Measurements from ENCODE around the gene PSMB10.

The PSMB10 gene

GRCh38 chr16:67945392-67945933 is 8.8 kb upstream of the PSMB10 start:
- H3K14ac ChIP-seq (ENCODE audit: low read length in 2 of 2): no peak overlapping the region
- 92% methylated on average over 24 of the region's 24 CpGs for WGBS
- no peak overlapping the region for H2BK5ac ChIP-seq (ENCODE audit: low read depth, low read length, poor library complexity, severe bottlenecking)
- peaks cover 89 to 97% of the 10 kb centered on the region in 2 experiments for H3K36me3 ChIP-seq (ENCODE audit: control insufficient read depth in 1 of 2, insufficient read depth in 2 of 2, low read depth in 1 of 2, low read length in 2 of 2)
- no peak overlapping the region for H2BK15ac ChIP-seq (ENCODE audit: low read depth, poor library complexity, severe bottlenecking)
- no peak overlapping the region for H3K4me2 ChIP-seq (ENCODE audit: low read length, poor library complexity, severe bottlenecking)
- H3K4me3 ChIP-seq (ENCODE audit: insufficient read depth in 1 of 2, low read depth in 1 of 2, low read length in 2 of 2): no peak overlapping the region
- no peak overlapping the region for H4K8ac ChIP-seq (ENCODE audit: low read length)
- no peak overlapping the region for H2BK12ac ChIP-seq (ENCODE audit: low read length in 2 of 2)
- no peaks in the 10 kb centered on the region for H3K27me3 ChIP-seq (ENCODE audit: control insufficient read depth in 1 of 2, insufficient read depth in 1 of 2, low read length in 2 of 2)
- peaks cover 51% of the 10 kb centered on the region for H3K79me1 ChIP-seq (replicated peaks; ENCODE audit: low read length, poor library complexity, severe bottlenecking)
- no peak overlapping the region for H2BK120ac ChIP-seq (ENCODE audit: low read depth, low read length)
- H3K18ac ChIP-seq (ENCODE audit: low read depth in 1 of 2, low read length in 2 of 2): no peak overlapping the region
- no peak for DNase-seq
- no peak overlapping the region for H3K23ac ChIP-seq (ENCODE audit: low read length in 2 of 2)
- no peak overlapping the region for H3K9ac ChIP-seq (ENCODE audit: low read length)
- H2AK5ac ChIP-seq (ENCODE audit: low read length, severe bottlenecking): no peak overlapping the region
- H4K91ac ChIP-seq (ENCODE audit: low read length): no peak overlapping the region
- H3K4me1 ChIP-seq (ENCODE audit: control insufficient read depth, insufficient read depth, low read depth, low read length): peaks cover 18% of the 10 kb centered on the region
- H3K4ac ChIP-seq (ENCODE audit: low read depth in 1 of 2, low read length in 2 of 2): no peak overlapping the region
- no peak overlapping the region for H2AFZ ChIP-seq (ENCODE audit: low read depth, low read length)
- no peaks in the 10 kb centered on the region for H3K9me3 ChIP-seq (ENCODE audit: control insufficient read depth, low read length)
- H3K27ac ChIP-seq (ENCODE audit: low read length, poor library complexity, severe bottlenecking): no peak overlapping the region

GRCh38 chr16:67944690-67945391 is 8.2 kb upstream of the PSMB10 start:
- WGBS: 96% methylated on average over 24 of the region's 24 CpGs
- H3K9me3 ChIP-seq (ENCODE audit: control insufficient read depth, low read length): no peaks in the 10 kb centered on the region
- no peak overlapping the region for H2AFZ ChIP-seq (ENCODE audit: low read depth, low read length)

GRCh38 chr16:67943619-67944504 is 7.2 kb upstream of the PSMB10 start, which contains the start of gene LCAT:
Gene LCAT (minus strand): TSS chr16:67944120. CDS start chr16:67944101, 19 bp downstream.
- Histone ChIP-seq H3K23ac (ENCODE audit: low read length in 2 of 2) (no peak within 1 kb of the TSS), H3K9ac (ENCODE audit: low read length) (peak within 1 kb of the TSS; percentile 65), H2BK120ac (ENCODE audit: low read depth, low read length) (no peak within 1 kb of the TSS), H3K9me3 (ENCODE audit: control insufficient read depth, low read length) (no peaks in the 10 kb centered on the region), H3K27me3 (ENCODE audit: control insufficient read depth in 1 of 2, insufficient read depth in 1 of 2, low read length in 2 of 2) (no peaks in the 10 kb centered on the region), H3K4me2 (ENCODE audit: low read length, poor library complexity, severe bottlenecking) (no peak within 1 kb of the TSS), H4K8ac (ENCODE audit: low read length) (no peak within 1 kb of the TSS), H2AK5ac (ENCODE audit: low read length, severe bottlenecking) (no peak within 1 kb of the TSS), H4K91ac (ENCODE audit: low read length) (peak within 1 kb of the TSS; percentile 8), H2BK15ac (ENCODE audit: low read depth, poor library complexity, severe bottlenecking) (no peak within 1 kb of the TSS), H2BK5ac (ENCODE audit: low read depth, low read length, poor library complexity, severe bottlenecking) (no peak within 1 kb of the TSS), H3K27ac (ENCODE audit: low read length, poor library complexity, severe bottlenecking) (no peak within 1 kb of the TSS), H3K4me1 (ENCODE audit: control insufficient read depth, insufficient read depth, low read depth, low read length) (peaks cover 21% of the 10 kb centered on the region), H3K36me3 (ENCODE audit: control insufficient read depth in 1 of 2, insufficient read depth in 2 of 2, low read depth in 1 of 2, low read length in 2 of 2) (peaks cover 87 to 96% of the 10 kb centered on the region in 2 experiments), H2AFZ (ENCODE audit: low read depth, low read length) (no peak within 1 kb of the TSS), H3K18ac (ENCODE audit: low read depth in 1 of 2, low read length in 2 of 2) (no peak within 1 kb of the TSS), H3K79me1 (replicated peaks; ENCODE audit: low read length, poor library complexity, severe bottlenecking) (peaks cover 37% of the 10 kb centered on the region), H3K4me3 (ENCODE audit: insufficient read depth in 1 of 2, low read depth in 1 of 2, low read length in 2 of 2) (peak within 1 kb of the TSS in 1 of 2 experiments; percentile 33), H2BK12ac (ENCODE audit: low read length in 2 of 2) (no peak within 1 kb of the TSS), H3K14ac (ENCODE audit: low read length in 2 of 2) (no peak within 1 kb of the TSS), H3K4ac (ENCODE audit: low read depth in 1 of 2, low read length in 2 of 2) (no peak within 1 kb of the TSS)
- 90% methylated on average over 23 of the region's 23 CpGs for WGBS
- no peak for DNase-seq

More at GRCh38 chr16:67944690-67945391, 8.2 kb upstream of the PSMB10 start:
- no peak overlapping the region for H2AK5ac ChIP-seq (ENCODE audit: low read length, severe bottlenecking)
- no peaks in the 10 kb centered on the region for H3K27me3 ChIP-seq (ENCODE audit: control insufficient read depth in 1 of 2, insufficient read depth in 1 of 2, low read length in 2 of 2)
- no peak overlapping the region for H4K8ac ChIP-seq (ENCODE audit: low read length)
- H3K9ac ChIP-seq (ENCODE audit: low read length): peak overlapping the region; percentile 65
- H2BK5ac ChIP-seq (ENCODE audit: low read depth, low read length, poor library complexity, severe bottlenecking): no peak overlapping the region
- no peak overlapping the region for H3K23ac ChIP-seq (ENCODE audit: low read length in 2 of 2)
- no peak overlapping the region for H4K91ac ChIP-seq (ENCODE audit: low read length)
- no peak overlapping the region for H3K4me2 ChIP-seq (ENCODE audit: low read length, poor library complexity, severe bottlenecking)
- H3K4me3 ChIP-seq (ENCODE audit: insufficient read depth in 1 of 2, low read depth in 1 of 2, low read length in 2 of 2): no peak overlapping the region
- H3K36me3 ChIP-seq (ENCODE audit: control insufficient read depth in 1 of 2, insufficient read depth in 2 of 2, low read depth in 1 of 2, low read length in 2 of 2): peaks cover 89 to 97% of the 10 kb centered on the region in 2 experiments
- DNase-seq: no peak
- no peak overlapping the region for H3K27ac ChIP-seq (ENCODE audit: low read length, poor library complexity, severe bottlenecking)
- H3K79me1 ChIP-seq (replicated peaks; ENCODE audit: low read length, poor library complexity, severe bottlenecking): peaks cover 45% of the 10 kb centered on the region
- peaks cover 21% of the 10 kb centered on the region for H3K4me1 ChIP-seq (ENCODE audit: control insufficient read depth, insufficient read depth, low read depth, low read length)
- H2BK15ac ChIP-seq (ENCODE audit: low read depth, poor library complexity, severe bottlenecking): no peak overlapping the region
- H3K14ac ChIP-seq (ENCODE audit: low read length in 2 of 2): no peak overlapping the region
- no peak overlapping the region for H3K4ac ChIP-seq (ENCODE audit: low read depth in 1 of 2, low read length in 2 of 2)
- H3K18ac ChIP-seq (ENCODE audit: low read depth in 1 of 2, low read length in 2 of 2): no peak overlapping the region
- H2BK12ac ChIP-seq (ENCODE audit: low read length in 2 of 2): no peak overlapping the region
- no peak overlapping the region for H2BK120ac ChIP-seq (ENCODE audit: low read depth, low read length)

- Histone ChIP-seq H2BK120ac (ENCODE audit: low read depth, low read length) (no peak overlapping the region), H3K27ac (ENCODE audit: low read length, poor library complexity, severe bottlenecking) (no peak overlapping the region), H2AFZ (ENCODE audit: low read depth, low read length) (no peak overlapping the region), H3K9me3 (ENCODE audit: control insufficient read depth, low read length) (no peaks in the 10 kb centered on the region), H4K91ac (ENCODE audit: low read length) (peak overlapping the region; percentile 8), H2BK12ac (ENCODE audit: low read length in 2 of 2) (no peak overlapping the region), H3K4me2 (ENCODE audit: low read length, poor library complexity, severe bottlenecking) (no peak overlapping the region), H2AK5ac (ENCODE audit: low read length, severe bottlenecking) (no peak overlapping the region), H3K36me3 (ENCODE audit: control insufficient read depth in 1 of 2, insufficient read depth in 2 of 2, low read depth in 1 of 2, low read length in 2 of 2) (peaks cover 80 to 90% of the 10 kb centered on the region in 2 experiments), H3K27me3 (ENCODE audit: control insufficient read depth in 1 of 2, insufficient read depth in 1 of 2, low read length in 2 of 2) (no peaks in the 10 kb centered on the region), H2BK15ac (ENCODE audit: low read depth, poor library complexity, severe bottlenecking) (no peak overlapping the region), H3K18ac (ENCODE audit: low read depth in 1 of 2, low read length in 2 of 2) (no peak overlapping the region), H3K4me1 (ENCODE audit: control insufficient read depth, insufficient read depth, low read depth, low read length) (peaks cover 19% of the 10 kb centered on the region), H3K9ac (ENCODE audit: low read length) (peak overlapping the region; percentile 65), H3K14ac (ENCODE audit: low read length in 2 of 2) (no peak overlapping the region), H3K4ac (ENCODE audit: low read depth in 1 of 2, low read length in 2 of 2) (no peak overlapping the region), H3K79me1 (replicated peaks; ENCODE audit: low read length, poor library complexity, severe bottlenecking) (peaks cover 31% of the 10 kb centered on the region), H3K23ac (ENCODE audit: low read length in 2 of 2) (no peak overlapping the region), H4K8ac (ENCODE audit: low read length) (no peak overlapping the region), H2BK5ac (ENCODE audit: low read depth, low read length, poor library complexity, severe bottlenecking) (no peak overlapping the region), H3K4me3 (ENCODE audit: insufficient read depth in 1 of 2, low read depth in 1 of 2, low read length in 2 of 2) (no peak overlapping the region)
- WGBS: 95% methylated on average over 6 of the region's 6 CpGs
- no peak for DNase-seq
Measured at GRCh38 chr16:67943256-67943618, 6.6 kb upstream of the PSMB10 start.

Measured in mesenchymal stem cell (in vitro differentiated cells and primary cell).